ENCODE data around the gene ENPP3. TPM values are rescaled to one million over a fixed set of nuclear protein-coding genes. Genes with fewer than 3 reads are reported as not detected.
"Not testable (repeated sequence)": the region's sequence is repeated elsewhere in the genome, so short reads cannot be mapped to it uniquely, and the experiment has no call there.

The ENPP3 gene
- total RNA-seq, 1 experiment from 2014 or later, result not detected

DNA sequence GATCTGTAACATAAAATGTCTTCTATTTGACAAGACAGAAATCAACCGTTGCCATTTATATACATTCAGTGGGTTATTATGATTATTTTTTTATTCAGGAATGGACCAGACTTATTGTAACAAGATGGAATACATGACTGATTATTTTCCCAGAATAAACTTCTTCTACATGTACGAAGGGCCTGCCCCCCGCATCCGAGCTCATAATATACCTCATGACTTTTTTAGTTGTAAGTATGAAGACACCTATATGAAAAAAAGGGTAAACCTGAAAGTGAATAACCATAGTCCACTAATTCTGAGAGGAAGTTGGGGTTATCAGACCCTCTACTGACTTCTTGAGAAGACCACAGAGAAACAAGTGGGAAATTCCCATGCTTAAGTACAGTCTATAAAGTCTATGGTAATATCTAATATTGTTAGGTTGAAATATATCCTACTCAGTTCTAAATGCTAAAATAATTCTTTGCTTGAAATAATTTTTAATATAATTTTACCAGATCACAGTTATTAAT is 48.2 kb downstream of the ENPP3 start:
- no peak for DNase-seq (ENCODE audit: low spot score)

DNA sequence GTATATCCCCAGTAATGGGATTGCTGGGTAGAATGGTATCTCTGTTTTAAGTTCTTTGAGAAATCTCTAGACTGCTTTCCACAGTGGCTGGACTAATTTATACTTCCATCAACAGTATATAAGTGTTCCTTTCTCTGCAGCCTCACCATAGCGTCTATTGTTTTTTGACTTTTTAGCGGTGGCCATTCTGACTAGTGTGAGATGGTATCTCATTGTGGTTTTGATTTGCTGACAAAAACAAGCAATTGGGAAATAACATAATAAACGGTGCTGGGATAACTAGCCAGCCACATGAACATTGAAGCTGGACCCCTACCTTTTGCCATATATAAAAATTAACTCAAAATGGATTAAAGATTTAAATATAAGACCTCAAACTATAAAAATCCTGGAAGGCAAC is 49.9 kb downstream of the ENPP3 start:
- DNase-seq (ENCODE audit: low spot score), result no peak

DNA sequence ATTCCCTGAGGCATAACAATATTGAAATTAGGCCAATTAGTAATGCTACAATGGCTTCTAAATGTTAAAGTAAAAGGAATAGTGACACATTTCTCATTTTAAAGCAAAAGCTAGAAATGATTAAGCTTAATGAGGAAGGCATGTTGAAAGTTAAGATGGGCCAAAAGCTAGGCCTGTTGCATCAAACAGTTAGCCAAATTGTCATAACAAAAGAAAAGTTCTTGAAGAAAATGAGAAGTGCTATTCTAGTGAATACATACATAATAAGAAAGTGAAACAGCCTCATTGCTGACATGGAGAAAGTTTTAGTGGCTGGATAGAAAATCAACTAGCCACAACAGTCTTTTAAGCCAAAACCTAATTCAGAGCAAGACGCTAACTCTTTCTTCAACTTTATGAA is 51.2 kb downstream of the ENPP3 start:
- DNase-seq (ENCODE audit: low spot score), result no peak

DNA sequence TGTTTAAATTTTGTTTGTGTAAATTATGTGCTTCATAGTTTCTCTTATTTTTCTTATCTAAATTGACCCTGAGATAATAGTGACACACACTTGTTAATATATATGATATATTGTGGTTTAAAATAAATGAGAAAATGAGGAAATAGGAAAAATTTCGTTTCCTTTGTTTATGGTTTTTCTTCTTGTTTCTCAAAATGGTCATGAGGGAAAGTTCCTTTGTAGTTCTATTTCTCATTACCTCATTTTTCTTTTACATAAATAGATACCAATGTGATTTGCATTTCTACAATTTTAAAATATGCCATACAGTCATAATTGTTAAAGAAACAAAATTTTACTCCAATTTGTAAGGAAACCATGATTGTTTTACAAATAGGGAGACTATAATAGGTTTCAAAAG is 54.9 kb downstream of the ENPP3 start:
- DNase-seq (ENCODE audit: low spot score), result no peak

DNA sequence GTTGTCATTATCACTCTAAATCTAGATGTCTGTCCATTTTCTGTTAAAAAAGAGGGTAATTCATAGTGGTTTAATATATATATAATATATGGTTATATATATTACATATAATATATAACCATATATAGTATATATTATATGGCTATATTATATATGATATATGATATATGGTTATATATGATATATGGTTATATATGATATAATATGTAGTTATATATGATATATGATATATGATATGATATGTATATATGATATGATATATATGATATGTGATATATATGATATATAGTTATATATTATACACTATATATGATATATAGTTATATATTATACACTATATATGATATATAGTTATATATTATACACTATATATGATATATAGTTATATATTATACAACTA is 55.5 kb downstream of the ENPP3 start:
- DNase-seq (ENCODE audit: low spot score), result no peak

DNA sequence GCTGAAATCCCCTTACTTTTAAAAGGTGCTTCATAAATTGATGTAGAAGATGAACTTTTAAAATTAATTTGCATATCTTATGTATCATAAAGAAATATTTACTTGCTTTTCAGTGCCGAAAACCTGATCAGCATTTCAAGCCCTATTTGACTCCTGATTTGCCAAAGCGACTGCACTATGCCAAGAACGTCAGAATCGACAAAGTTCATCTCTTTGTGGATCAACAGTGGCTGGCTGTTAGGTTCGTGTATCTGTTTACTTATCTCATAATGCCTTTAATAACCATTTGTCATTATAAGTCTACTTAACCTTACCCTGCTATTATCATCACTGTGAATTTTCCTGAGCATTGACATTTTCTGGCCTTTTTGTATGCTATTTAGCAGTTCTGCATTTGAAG is 56.3 kb downstream of the ENPP3 start:
- DNase-seq (ENCODE audit: low spot score), result no peak

DNA sequence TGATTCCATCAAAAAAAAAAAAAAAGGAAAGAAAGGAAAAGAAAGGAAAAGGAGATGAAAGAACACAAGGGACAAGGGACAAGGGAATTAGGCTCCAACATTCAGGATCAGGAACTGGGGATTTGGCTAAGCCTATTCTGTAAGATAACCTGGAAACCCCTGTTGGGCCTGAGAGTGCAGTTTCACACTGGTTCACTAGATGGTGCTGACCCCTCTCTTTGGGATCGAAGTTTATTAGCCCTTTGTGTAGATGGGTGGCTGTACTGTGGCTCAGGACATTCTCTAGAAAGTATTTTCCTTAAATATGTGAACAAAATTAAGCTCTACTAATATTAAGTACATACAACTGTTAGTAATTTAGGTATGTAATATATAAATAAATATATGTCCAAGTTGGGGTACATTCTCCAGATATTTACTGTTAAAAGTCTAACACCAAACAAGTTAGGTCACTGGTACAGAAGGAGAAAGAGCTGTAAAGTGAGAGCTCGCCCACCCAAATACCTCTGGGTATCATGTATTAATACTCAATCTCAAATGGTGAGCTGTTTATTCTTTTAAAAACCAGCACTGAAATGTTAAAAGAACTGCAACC is 57.8 kb downstream of the ENPP3 start:
- DNase-seq (ENCODE audit: low spot score), result peak; percentile 71

DNA sequence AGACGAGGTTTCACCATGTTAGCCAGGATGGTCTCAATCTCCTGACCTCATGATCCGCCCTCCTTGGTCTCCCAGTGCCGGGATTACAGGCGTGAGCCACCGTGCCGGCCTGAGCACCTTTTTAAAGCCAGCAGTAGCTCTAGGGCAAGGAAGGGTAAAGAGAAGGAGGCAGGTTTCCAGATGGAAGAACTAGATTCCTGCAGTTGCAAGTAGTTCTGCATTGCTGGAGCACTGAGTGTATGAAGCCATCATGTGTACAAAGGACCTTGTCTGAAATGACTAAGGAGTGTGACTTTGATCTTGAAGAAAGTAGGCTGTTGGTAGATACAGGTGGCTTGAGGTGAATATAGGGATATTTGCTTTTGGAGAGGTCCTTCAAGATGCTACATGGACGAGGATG is 59.9 kb downstream of the ENPP3 start:
- no peak for DNase-seq (ENCODE audit: low spot score)

DNA sequence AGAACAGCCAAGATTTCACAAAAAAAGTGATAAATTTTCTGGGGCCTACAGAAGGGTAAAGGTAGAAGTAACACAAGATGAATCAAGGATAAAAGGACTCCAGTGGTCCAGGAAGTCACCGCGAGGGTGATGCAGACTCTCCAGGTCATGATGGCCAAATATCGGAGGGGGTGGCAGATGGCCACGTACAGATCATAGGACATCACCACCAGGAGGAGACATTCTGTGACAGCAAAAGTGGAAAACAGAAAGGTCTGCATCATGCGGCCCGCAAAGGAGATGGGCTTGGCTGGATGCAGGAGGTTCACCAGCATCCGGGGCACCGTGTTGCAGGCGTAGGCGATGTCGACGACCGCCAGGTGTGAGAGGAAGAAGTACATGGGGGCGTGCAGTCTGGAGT is 63.7 kb downstream of the ENPP3 start:
- DNase-seq (ENCODE audit: low spot score), result not testable (repeated sequence)

DNA sequence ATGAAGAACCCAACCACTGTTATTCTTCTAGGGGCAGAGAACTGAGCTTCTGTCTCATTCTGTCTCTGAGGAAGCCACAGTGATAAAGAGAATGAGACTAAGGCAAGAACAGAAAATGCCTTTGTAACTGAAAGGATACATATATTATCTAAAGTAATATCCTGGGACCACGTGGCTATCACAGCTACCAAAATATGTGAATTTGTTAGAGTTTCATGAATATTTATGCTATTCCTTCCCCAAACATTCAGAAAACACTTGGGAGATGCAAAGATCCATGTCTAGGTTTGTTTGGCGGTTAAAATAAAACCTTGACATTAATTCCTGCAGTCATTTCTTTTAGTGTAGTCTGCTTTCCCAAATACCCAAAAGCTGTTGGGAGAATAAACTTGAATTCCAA is 66.8 kb downstream of the ENPP3 start:
- DNase-seq (ENCODE audit: low spot score), result not testable (repeated sequence)

DNA sequence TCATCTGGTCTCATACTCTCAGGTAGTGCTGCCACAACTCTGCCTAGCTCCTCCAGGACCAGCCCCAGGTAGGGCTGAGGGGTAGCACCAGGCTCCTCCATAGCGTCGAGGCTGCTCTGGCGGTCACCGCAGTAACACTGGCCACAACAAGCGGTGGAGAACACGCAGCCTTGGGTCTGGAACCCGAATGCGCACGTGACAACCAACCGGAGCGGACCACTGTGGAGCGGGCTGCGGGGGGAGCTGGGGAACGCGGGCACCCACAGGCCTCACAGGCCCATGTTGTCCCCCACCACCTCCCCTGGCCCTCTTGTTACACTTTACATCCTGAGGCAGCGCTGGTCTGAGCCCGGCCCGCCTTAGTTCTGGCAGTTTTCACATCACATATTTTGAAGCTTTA is 73.8 kb downstream of the ENPP3 start, which contains the start of gene CTAGE9:
Gene CTAGE9 (minus strand): TSS at position 101 of the 400 bp plus-strand sequence. CDS start 0 bp downstream, at position 101.
- not testable (repeated sequence) for DNase-seq (ENCODE audit: low spot score)

DNA sequence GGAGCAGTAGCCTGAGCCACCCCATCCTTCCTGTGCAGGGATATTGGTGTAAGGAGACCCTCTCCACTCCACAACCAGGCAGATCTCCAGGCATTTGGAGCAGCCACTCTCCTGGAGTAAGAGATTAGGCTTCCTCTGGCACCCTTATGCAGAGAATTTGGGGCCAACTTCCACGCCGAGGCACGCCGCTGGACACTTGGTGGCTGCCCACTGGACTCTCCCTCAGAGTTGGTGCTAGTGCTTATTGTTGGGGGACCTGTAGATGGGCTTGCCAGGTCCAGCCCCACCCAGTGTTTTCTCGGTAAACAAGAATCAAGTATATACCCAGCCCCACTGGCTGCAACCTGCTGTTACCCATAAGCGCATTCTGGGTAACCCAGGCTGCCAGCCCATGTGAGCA is 78.5 kb downstream of the ENPP3 start:
- not testable (repeated sequence) for DNase-seq (ENCODE audit: low spot score)

DNA sequence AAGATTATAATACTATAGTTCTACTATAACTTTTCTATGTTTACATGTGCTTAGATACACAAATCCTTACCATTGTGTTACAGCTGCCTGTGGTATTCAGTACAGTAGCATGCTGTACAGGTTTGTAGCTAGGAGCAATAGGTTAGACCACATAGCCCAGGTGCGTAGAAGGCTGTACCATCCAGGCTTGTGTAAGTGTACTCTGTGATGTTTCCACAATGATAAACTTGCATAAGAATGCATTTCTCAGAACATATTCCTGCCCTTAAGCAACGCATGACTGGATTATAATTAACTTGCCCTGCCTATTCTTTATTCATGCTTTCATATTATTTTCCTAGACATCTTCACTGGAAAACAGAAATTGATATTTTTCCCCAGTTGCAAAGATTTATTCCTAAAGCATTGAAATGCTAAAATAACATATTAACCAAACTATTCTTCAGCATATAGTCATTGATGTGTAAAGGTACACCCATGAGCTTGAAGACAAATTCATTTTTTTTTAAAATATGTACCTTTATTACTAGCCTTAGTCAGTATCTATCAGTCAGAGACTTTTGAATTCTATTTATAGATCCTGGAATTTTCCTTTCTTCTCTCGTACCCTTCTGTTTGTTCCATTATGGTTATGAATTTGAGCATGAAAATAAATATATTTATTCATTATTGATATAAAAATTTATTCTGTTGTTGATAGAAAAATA is 80.9 kb downstream of the ENPP3 start:
- DNase-seq (ENCODE audit: low spot score), result no peak

DNA sequence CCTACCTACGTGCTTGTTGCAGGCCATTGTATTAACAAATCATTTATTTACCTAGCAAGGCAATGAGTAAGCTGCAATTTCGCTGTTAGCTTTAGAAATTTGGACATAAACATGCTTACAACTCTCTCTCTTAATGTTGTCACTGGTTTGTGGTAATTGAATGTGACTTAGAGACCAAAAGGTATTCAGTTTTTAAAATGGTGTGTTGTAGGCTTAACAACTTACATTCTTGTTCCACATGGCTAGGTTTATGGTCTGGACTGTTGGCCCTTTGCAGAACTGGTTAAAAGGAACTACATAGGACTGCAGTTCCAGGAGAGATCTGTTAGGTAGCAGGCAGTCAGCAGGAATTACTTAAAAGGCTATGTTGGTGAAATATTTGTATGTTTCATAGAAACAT is 84.1 kb downstream of the ENPP3 start:
- DNase-seq (ENCODE audit: low spot score), result no peak

DNA sequence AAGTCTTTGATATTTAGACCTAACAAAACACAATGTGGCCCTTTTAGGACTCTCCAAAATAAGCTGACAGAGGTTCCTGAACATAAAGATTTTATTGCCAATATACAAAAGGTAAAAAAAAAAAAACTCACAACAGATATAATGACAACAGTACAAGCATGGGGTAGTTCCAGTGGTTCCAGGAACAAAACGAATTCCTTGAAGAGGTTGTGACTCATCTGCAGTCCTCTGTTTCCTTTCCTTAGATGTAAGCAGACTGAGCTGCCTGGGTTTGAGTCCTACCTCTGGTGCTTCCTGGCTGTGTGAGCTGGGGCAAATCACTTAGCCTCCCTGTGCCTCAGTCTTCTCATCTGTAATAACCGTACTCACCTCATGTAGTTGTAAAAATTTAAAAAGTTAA is 87.0 kb downstream of the ENPP3 start:
- no peak for DNase-seq (ENCODE audit: low spot score)

DNA sequence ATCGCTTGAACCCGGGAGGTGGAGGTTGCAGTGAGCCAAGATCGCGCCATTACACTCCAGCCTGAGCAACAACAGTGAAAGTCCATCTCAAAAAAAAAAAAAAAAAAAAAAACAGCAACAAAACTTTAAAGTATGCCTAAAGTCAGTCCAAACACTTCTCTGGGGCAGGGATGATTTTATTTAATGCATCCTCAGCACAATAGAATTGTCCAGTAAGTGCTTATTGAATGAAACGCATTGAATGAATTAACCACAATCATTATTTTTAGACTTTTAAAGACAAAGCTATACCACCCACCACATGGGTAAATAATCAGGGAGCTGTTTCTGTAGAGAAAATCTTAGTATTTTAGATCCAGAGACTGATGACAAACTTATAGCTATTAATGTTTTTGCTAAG is 90.4 kb downstream of the ENPP3 start:
- DNase-seq (ENCODE audit: low spot score), result no peak

DNA sequence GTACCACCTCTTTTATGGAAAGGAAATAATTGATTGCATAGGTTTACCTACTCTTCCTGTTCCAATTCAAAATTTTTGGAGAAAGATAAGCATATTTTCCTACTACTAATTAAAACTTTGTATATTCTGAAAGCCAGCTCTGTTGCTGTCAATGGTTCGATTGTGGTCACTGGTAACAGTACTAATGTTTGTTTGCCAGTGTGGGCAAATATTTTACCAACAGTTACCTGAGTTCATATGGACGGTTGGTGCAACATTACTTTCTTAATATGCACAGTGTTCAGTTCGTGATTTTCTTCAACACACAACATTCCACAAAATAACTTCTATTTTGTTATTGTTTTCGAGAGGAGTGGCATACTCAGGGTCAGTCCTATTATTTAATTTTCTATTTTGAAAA is 90.8 kb downstream of the ENPP3 start:
- no peak for DNase-seq (ENCODE audit: low spot score)

DNA sequence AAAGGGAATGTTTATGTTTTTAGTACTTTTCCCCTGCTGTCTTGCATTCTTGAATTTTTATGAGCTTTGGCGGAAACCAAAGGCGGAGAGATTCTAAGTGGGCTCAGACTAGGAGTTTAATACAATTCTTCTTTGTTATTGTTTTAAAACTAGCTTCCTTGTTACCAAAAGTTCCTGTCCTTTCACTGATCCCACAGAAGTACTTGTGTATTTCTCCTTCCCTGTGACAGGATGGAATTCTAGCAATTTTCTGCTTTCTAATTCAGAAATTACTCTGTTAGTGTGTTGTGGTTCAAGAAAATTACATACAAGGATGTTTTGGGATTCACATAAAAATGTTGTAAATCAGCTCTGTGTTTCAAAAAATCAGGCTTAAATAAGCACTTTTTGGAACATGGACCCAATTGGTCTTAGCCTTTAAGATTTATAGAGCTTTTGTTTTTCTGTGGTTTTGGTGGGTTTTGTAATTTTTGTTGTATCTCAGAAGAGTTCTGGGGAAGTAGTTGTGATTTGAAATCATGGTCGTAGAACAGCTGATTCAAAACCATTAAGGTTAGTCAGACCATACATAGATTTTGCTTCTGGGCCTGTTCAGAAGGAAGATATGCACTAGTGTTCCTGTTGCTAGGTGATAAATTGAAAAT is 91.3 kb downstream of the ENPP3 start:
- DNase-seq (ENCODE audit: low spot score), result no peak

DNA sequence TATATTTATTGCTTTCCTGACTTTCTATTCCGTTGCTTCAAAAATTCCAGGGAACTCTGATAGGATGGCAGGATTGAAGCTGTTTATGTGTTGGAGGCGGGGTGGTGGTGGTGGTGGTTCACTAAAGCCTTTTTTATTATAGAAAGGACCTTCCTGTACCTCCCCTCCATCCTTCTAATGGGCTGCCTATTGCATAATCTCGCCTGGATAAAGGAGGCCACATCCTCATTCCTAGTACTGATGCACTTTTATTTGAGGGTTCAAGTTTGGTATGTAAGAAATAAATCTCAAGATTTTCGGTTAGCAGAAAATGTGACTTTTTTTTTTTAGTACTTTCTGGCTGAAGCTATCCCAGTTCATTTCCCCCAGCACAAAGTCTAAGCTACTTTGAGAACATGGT is 92.4 kb downstream of the ENPP3 start:
- no peak for DNase-seq (ENCODE audit: low spot score)

DNA sequence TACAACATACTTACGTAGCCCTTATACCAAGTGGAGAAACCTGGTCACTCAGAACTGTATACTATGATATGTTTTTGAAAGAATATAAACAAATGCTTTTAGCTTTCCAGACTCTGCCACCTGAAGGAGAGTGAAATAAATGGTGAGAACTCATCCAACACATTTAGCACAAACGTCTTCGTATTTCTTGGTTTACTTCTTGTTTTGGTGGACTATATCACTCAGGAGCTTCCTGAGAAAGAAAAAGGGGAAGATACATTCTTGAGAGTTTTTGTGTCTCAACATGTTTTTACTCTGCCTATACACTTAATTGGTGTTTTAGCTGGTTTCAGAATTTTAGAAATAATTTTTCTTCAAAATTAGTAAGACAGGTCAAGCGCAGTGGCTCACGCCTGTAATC is 93.2 kb downstream of the ENPP3 start:
- DNase-seq (ENCODE audit: low spot score), result no peak

DNA sequence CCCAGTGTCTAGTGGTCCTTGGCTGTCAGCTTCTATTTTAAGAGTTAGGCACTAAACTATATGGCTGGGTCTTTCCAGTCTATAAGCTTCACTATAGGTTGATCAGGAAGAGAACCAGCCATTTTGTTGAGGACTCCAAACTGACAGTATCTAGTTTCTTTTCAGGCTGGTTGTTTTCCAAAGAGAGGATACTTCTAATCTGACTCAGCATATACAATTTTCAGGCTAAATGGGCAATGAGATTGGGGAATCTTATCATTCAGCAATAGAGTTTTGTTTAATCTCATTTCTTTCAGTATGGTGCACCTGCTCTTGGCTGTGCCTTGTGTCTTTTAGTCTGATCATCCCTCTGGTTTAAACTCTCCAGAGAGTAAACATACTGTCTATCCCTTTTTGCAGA is 94.1 kb downstream of the ENPP3 start:
- DNase-seq (ENCODE audit: low spot score), result no peak

DNA sequence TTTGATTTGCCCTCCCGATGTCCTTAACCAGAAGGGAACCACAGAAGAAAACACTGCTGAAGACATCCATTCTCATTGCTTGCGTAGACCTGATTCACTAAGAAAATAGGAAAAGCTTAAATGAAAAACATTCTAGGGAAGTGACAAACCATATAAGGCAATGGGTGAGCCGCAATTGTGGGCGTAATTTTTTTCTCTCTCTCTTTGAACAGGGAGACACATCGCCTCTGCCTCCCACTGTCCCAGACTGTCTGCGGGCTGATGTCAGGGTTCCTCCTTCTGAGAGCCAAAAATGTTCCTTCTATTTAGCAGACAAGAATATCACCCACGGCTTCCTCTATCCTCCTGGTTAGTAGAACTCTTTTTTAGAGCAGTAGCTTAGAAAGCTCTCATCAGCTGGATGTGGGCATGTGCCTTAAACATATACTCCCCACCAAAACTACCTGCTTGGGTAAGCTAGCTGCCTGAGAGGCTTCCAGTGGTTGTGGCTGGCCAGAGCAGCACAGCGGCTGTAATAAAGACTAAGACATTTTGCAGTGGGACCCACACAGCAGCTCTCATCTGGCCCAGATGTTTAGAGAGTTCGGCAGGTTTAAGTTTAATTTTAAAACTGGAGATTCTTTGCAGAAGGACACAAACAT is 96.4 kb downstream of the ENPP3 start:
- no peak for DNase-seq (ENCODE audit: low spot score)

Data from HT-29 (cell line).